NCI-H226 (cell line): Measurements from ENCODE around the gene TMEM229A.
"Not testable (repeated sequence)": the region's sequence is repeated elsewhere in the genome, so short reads cannot be mapped to it uniquely, and the experiment has no call there.

Experiments
- DNase-seq: peaks from one replicate; pipeline ENCODE4 v3.0.0-alpha.2; 2015

The TMEM229A gene

GRCh38 chr7:124032369-124033094 lies at the start of gene TMEM229A:
TMEM229A (minus strand) TSS chr7:124033067; CDS start chr7:124033003, 64 bp downstream.
- peak; percentile 26 for DNase-seq

- DNase-seq, result not testable (repeated sequence)
Observed at GRCh38 chr7:124082234-124082633, 49.4 kb upstream of the TMEM229A start.

- no peak for DNase-seq
Observed at GRCh38 chr7:124077546-124077945, 44.7 kb upstream of the TMEM229A start.

- DNase-seq, result no peak
Observed at GRCh38 chr7:124076841-124077240, 44.0 kb upstream of the TMEM229A start.

- DNase-seq, result peak; percentile 31
Observed at GRCh38 chr7:124074007-124074406, 41.1 kb upstream of the TMEM229A start.

GRCh38 chr7:124073310-124073645 lies 40.4 kb upstream of the TMEM229A start:
- DNase-seq, result no peak

GRCh38 chr7:124072603-124073309 lies 39.9 kb upstream of the TMEM229A start:
- DNase-seq, result peak; percentile 69

GRCh38 chr7:124071843-124072242 lies 39.0 kb upstream of the TMEM229A start:
- no peak for DNase-seq

GRCh38 chr7:124062171-124062570 lies 29.3 kb upstream of the TMEM229A start:
- DNase-seq, result peak; percentile 55

- DNase-seq, result no peak
Observed at GRCh38 chr7:124060528-124060927, 27.7 kb upstream of the TMEM229A start.

GRCh38 chr7:124059375-124059774 lies 26.5 kb upstream of the TMEM229A start:
- no peak for DNase-seq

GRCh38 chr7:124058515-124058914 lies 25.6 kb upstream of the TMEM229A start:
- DNase-seq, result no peak

GRCh38 chr7:124057872-124058271 lies 25.0 kb upstream of the TMEM229A start:
- no peak for DNase-seq

- DNase-seq, result no peak
Observed at GRCh38 chr7:124056234-124056633, 23.4 kb upstream of the TMEM229A start.

- DNase-seq, result no peak
Observed at GRCh38 chr7:124051681-124052377, 19.0 kb upstream of the TMEM229A start.

- no peak for DNase-seq
Observed at GRCh38 chr7:124042826-124043225, 10.0 kb upstream of the TMEM229A start.

GRCh38 chr7:124041439-124041838 lies 8.6 kb upstream of the TMEM229A start:
- DNase-seq, result no peak

GRCh38 chr7:124037902-124038301 lies 5.0 kb upstream of the TMEM229A start:
- DNase-seq, result not testable (repeated sequence)

- no peak for DNase-seq
Observed at GRCh38 chr7:124035706-124036105, 2.8 kb upstream of the TMEM229A start.

GRCh38 chr7:124034754-124035100 lies 1.9 kb upstream of the TMEM229A start:
- no peak for DNase-seq

- DNase-seq, result no peak
Observed at GRCh38 chr7:124033807-124034753, 1.2 kb upstream of the TMEM229A start.

GRCh38 chr7:124033095-124033806 lies 384 bp upstream of the TMEM229A start:
- DNase-seq, result no peak
